WTC11 (cell line): ENCODE results near the gene PLPP4. TPM values are rescaled to one million over a fixed set of nuclear protein-coding genes. Genes with fewer than 3 reads are reported as not detected.

ENCODE experiments used
- ATAC-seq: fragments of 200-7000 bp; cut with Tn5 transposase; 2 replicates; pipeline ENCODE4 v1.10.0; 2021; ENCODE audit warnings: mild to moderate bottlenecking, moderate library complexity
- CTCF ChIA-PET: fragments of 300-600 bp; sonication (Branson Sonifier 250); formaldehyde crosslinking; loops from one replicate; lab custom pipeline; 2021; ENCODE audit warnings: antibody characterized with exemption; lab: Charles Lee
- POLR2A ChIA-PET: fragments of 350-600 bp; sonication (Branson Sonifier 250); formaldehyde crosslinking; loops from one replicate; lab custom pipeline; 2021; ENCODE audit warnings: antibody characterized with exemption; lab: Charles Lee
- DNase-seq: peaks from one replicate; pipeline ENCODE4 v3.0.0; 2021; ENCODE audit warnings: low spot score
- H3K27ac Mint-ChIP-seq: 2 replicates; pipeline ENCODE4 v1.8.0; 2021; ENCODE audit warnings: mixed read lengths
- H3K27me3 Mint-ChIP-seq: 2 replicates; pipeline ENCODE4 v1.8.0; 2021; ENCODE audit warnings: low read depth, mild to moderate bottlenecking, moderate library complexity, mixed read lengths
- H3K36me3 Mint-ChIP-seq: 2 replicates; pipeline ENCODE4 v1.8.0; 2021; ENCODE audit warnings: mixed read lengths
- H3K4me1 Mint-ChIP-seq: 2 replicates; pipeline ENCODE4 v1.8.0; 2022; ENCODE audit warnings: mixed read lengths
- H3K4me3 Mint-ChIP-seq: 2 replicates; pipeline ENCODE4 v1.8.0; 2021; ENCODE audit warnings: mild to moderate bottlenecking, moderate library complexity, mixed read lengths
- H3K9me3 Mint-ChIP-seq: 2 replicates; pipeline ENCODE4 v1.8.0; 2021; ENCODE audit warnings: mixed read lengths
- CREB1 ChIP-seq: sonication (generic); formaldehyde crosslinking; IDR thresholded peaks from 2 replicates; pipeline ENCODE4 v1.8.0; 2023; ENCODE audit warnings: mild to moderate bottlenecking, missing genetic modification reagents
- CREM ChIP-seq: sonication (generic); formaldehyde crosslinking; IDR thresholded peaks from 2 replicates; pipeline ENCODE4 v1.8.1; 2022; ENCODE audit warnings: mild to moderate bottlenecking, missing genetic modification reagents, moderate library complexity
- EMX1 ChIP-seq: fragments of 250-450 bp; sonication (Bioruptor Pico); IDR thresholded peaks from 2 replicates; pipeline ENCODE4 v1.8.0; 2021; ENCODE audit warnings: mild to moderate bottlenecking
- ETV6 ChIP-seq: sonication (generic); formaldehyde crosslinking; IDR thresholded peaks from 2 replicates; pipeline ENCODE4 v1.8.1; 2022; ENCODE audit warnings: mild to moderate bottlenecking, missing genetic modification reagents
- FOXK1 ChIP-seq: sonication (generic); formaldehyde crosslinking; IDR thresholded peaks from 2 replicates; pipeline ENCODE4 v1.8.0; 2022; ENCODE audit warnings: mild to moderate bottlenecking, moderate library complexity, missing genetic modification reagents
- GRHL2 ChIP-seq: fragments of 250-450 bp; sonication (Bioruptor Pico); IDR thresholded peaks from 2 replicates; pipeline ENCODE4 v1.8.0; 2022; ENCODE audit warnings: mild to moderate bottlenecking, moderate library complexity; ENCODE audit not compliant: insufficient replicate concordance, severe bottlenecking
- IRF2 ChIP-seq: sonication (generic); formaldehyde crosslinking; IDR thresholded peaks from 2 replicates; pipeline ENCODE4 v1.8.0; 2022; ENCODE audit warnings: low read depth, missing genetic modification reagents, borderline replicate concordance
- KAT7 ChIP-seq: sonication (generic); formaldehyde crosslinking; IDR thresholded peaks from 2 replicates; pipeline ENCODE4 v1.8.1; 2023; ENCODE audit warnings: missing genetic modification reagents, mild to moderate bottlenecking, borderline replicate concordance
- MYBL2 ChIP-seq: sonication (generic); formaldehyde crosslinking; IDR thresholded peaks from 2 replicates; pipeline ENCODE4 v1.8.1; 2023; ENCODE audit warnings: mild to moderate bottlenecking, moderate library complexity, missing genetic modification reagents
- NFE2L1 ChIP-seq: sonication (generic); formaldehyde crosslinking; IDR thresholded peaks from 2 replicates; pipeline ENCODE4 v1.8.1; 2023; ENCODE audit warnings: missing genetic modification reagents
- NR3C1 ChIP-seq: sonication (generic); formaldehyde crosslinking; conservative IDR thresholded peaks from 2 replicates; pipeline ENCODE4 v1.8.1; 2023; ENCODE audit warnings: low read depth, mild to moderate bottlenecking, missing genetic modification reagents
- PRRX2 ChIP-seq: fragments of 250-450 bp; sonication (Bioruptor Pico); IDR thresholded peaks from 2 replicates; pipeline ENCODE4 v1.8.0; 2021; ENCODE audit warnings: mild to moderate bottlenecking
- SMAD4 ChIP-seq: sonication (generic); formaldehyde crosslinking; IDR thresholded peaks from 2 replicates; pipeline ENCODE4 v1.8.0; 2022; ENCODE audit warnings: mild to moderate bottlenecking, missing genetic modification reagents
- TCF7 ChIP-seq: sonication (generic); formaldehyde crosslinking; IDR thresholded peaks from 2 replicates; pipeline ENCODE4 v1.8.0; 2022; ENCODE audit warnings: mild to moderate bottlenecking, low read depth, missing genetic modification reagents, moderate library complexity
- ZNF121 ChIP-seq: sonication (generic); formaldehyde crosslinking; IDR thresholded peaks from 2 replicates; pipeline ENCODE4 v1.8.0; 2023; ENCODE audit warnings: missing genetic modification reagents
- ZNF263 ChIP-seq: sonication (generic); formaldehyde crosslinking; IDR thresholded peaks from 2 replicates; pipeline ENCODE4 v1.8.1; 2022; ENCODE audit warnings: low read depth, mild to moderate bottlenecking, moderate library complexity, missing genetic modification reagents
- ZNF396 ChIP-seq: fragments of 250-450 bp; sonication (Bioruptor Pico); IDR thresholded peaks from 2 replicates; pipeline ENCODE4 v1.8.0; 2021; ENCODE audit warnings: mild to moderate bottlenecking, moderate library complexity, borderline replicate concordance
- ZNF416 ChIP-seq: fragments of 250-450 bp; sonication (Bioruptor Pico); IDR thresholded peaks from 2 replicates; pipeline ENCODE4 v1.9.0; 2021; ENCODE audit warnings: mild to moderate bottlenecking, inconsistent platforms
- ZNF425 ChIP-seq: fragments of 250-450 bp; sonication (Bioruptor Pico); conservative IDR thresholded peaks from 2 replicates; pipeline ENCODE4 v1.9.0; 2021; ENCODE audit warnings: mild to moderate bottlenecking
- ZNF671 ChIP-seq: fragments of 250-450 bp; sonication (Bioruptor Pico); IDR thresholded peaks from 2 replicates; pipeline ENCODE4 v1.8.0; 2021; ENCODE audit warnings: mild to moderate bottlenecking
- total RNA-seq: library from RNA; stranded (reverse); gene quantifications from 3 replicates; pipeline ENCODE4 v1.2.3, GENCODE V29; 2021
- TF ChIP-seq, protein P1 (sequence below): sonication (generic); formaldehyde crosslinking; IDR thresholded peaks from 2 replicates; pipeline ENCODE4 v1.8.1; 2023; ENCODE audit warnings: mild to moderate bottlenecking, missing genetic modification reagents, moderate library complexity
- TF ChIP-seq, protein P2 (sequence below): sonication (generic); formaldehyde crosslinking; IDR thresholded peaks from 2 replicates; pipeline ENCODE4 v1.8.1; 2023; ENCODE audit warnings: mild to moderate bottlenecking, missing genetic modification reagents, moderate library complexity
- TF ChIP-seq, protein P3 (sequence below): sonication (generic); formaldehyde crosslinking; IDR thresholded peaks from 2 replicates; pipeline ENCODE4 v1.8.1; 2023; ENCODE audit warnings: mild to moderate bottlenecking, moderate library complexity, missing genetic modification reagents
- TF ChIP-seq, protein P4 (sequence below): sonication (generic); formaldehyde crosslinking; IDR thresholded peaks from 2 replicates; pipeline ENCODE4 v1.8.1; 2022; ENCODE audit warnings: low read depth, missing genetic modification reagents, borderline replicate concordance

PLPP4 gene
- total RNA-seq, 1 experiment from 2014 or later = 0.15 TPM

- Mint-ChIP-seq H3K36me3 (no peaks in the 10 kb centered on the region), H3K4me1 (peaks cover 32% of the 10 kb centered on the region), H3K27me3 (0 out of 2 replicates have a peak, but pooled peaks cover 5% of the 10 kb centered on the region), H3K4me3 (no peak overlapping the region), H3K9me3 (peaks cover 12% of the 10 kb centered on the region), H3K27ac (no peak overlapping the region)
- ATAC-seq (no peak), DNase-seq (no peak)
- ChIA-PET CTCF (no interaction called here), POLR2A (no interaction called here)
- TF ChIP-seq MYBL2 (CRISPR knock-in tag) (no peak), GRHL2 (CRISPR knock-in tag) (no peak)
Observed at GRCh38 chr10:120506674-120507073, 49.6 kb downstream of the PLPP4 start.

- DNase-seq (no peak), ATAC-seq (no peak)
- TF ChIP-seq ETV6 (CRISPR knock-in tag) (no peak), IRF2 (CRISPR knock-in tag) (no peak), NFE2L1 (CRISPR knock-in tag) (no peak), NR3C1 (CRISPR knock-in tag) (no peak), ZNF263 (no peak), ZNF671 (CRISPR knock-in tag) (no peak), SMAD4 (CRISPR knock-in tag) (no peak), PRRX2 (CRISPR knock-in tag) (no peak), TCF7 (CRISPR knock-in tag) (no peak), ZNF121 (CRISPR knock-in tag) (no peak), FOXK1 (CRISPR knock-in tag) (no peak), ZNF416 (CRISPR knock-in tag) (no peak), ZNF396 (CRISPR knock-in tag) (no peak), CREM (CRISPR knock-in tag) (no peak)
- TF ChIP-seq, protein P1, sequence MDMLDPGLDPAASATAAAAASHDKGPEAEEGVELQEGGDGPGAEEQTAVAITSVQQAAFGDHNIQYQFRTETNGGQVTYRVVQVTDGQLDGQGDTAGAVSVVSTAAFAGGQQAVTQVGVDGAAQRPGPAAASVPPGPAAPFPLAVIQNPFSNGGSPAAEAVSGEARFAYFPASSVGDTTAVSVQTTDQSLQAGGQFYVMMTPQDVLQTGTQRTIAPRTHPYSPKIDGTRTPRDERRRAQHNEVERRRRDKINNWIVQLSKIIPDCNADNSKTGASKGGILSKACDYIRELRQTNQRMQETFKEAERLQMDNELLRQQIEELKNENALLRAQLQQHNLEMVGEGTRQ (CRISPR knock-in tag) = no peak
- TF ChIP-seq, protein P2, sequence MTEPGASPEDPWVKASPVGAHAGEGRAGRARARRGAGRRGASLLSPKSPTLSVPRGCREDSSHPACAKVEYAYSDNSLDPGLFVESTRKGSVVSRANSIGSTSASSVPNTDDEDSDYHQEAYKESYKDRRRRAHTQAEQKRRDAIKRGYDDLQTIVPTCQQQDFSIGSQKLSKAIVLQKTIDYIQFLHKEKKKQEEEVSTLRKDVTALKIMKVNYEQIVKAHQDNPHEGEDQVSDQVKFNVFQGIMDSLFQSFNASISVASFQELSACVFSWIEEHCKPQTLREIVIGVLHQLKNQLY (CRISPR knock-in tag) = no peak
- 0 out of 2 replicates have a peak, but pooled peaks cover 5% of the 10 kb centered on the region for H3K27me3 Mint-ChIP-seq
- H3K9me3 Mint-ChIP-seq = peaks cover 12% of the 10 kb centered on the region
- H3K36me3 Mint-ChIP-seq = no peaks in the 10 kb centered on the region
- no peak overlapping the region for H3K27ac Mint-ChIP-seq
- ChIA-PET CTCF (no interaction called here), POLR2A (no interaction called here)
- H3K4me3 Mint-ChIP-seq = no peak overlapping the region
- H3K4me1 Mint-ChIP-seq = peaks cover 32% of the 10 kb centered on the region
Observed at GRCh38 chr10:120507175-120507574, 50.1 kb downstream of the PLPP4 start.

GRCh38 chr10:120507651-120508050 lies 50.6 kb downstream of the PLPP4 start:
- POLR2A ChIA-PET = no interaction called here
- TF ChIP-seq NR3C1 (CRISPR knock-in tag) (no peak), EMX1 (no peak)
- ATAC-seq (no peak), DNase-seq (no peak)
- Mint-ChIP-seq H3K27me3 (0 out of 2 replicates have a peak, but pooled peaks cover 5% of the 10 kb centered on the region), H3K4me3 (no peak overlapping the region), H3K9me3 (peaks cover 12% of the 10 kb centered on the region), H3K36me3 (no peaks in the 10 kb centered on the region), H3K27ac (no peak overlapping the region), H3K4me1 (peaks cover 32% of the 10 kb centered on the region)
- CTCF ChIA-PET = no interaction called here

- Mint-ChIP-seq H3K27ac (no peak overlapping the region), H3K9me3 (peaks cover 6% of the 10 kb centered on the region), H3K4me1 (peaks cover 32% of the 10 kb centered on the region), H3K27me3 (peaks cover 9% of the 10 kb centered on the region; the same call in 1 of the 2 replicates), H3K36me3 (no peaks in the 10 kb centered on the region), H3K4me3 (no peak overlapping the region)
- ATAC-seq (no peak), DNase-seq (no peak)
- POLR2A ChIA-PET = no interaction called here
- CTCF ChIA-PET = no interaction called here
- TF ChIP-seq ZNF425 (CRISPR knock-in tag) (no peak), CREB1 (CRISPR knock-in tag) (no peak), KAT7 (no peak)
- TF ChIP-seq, protein P3, sequence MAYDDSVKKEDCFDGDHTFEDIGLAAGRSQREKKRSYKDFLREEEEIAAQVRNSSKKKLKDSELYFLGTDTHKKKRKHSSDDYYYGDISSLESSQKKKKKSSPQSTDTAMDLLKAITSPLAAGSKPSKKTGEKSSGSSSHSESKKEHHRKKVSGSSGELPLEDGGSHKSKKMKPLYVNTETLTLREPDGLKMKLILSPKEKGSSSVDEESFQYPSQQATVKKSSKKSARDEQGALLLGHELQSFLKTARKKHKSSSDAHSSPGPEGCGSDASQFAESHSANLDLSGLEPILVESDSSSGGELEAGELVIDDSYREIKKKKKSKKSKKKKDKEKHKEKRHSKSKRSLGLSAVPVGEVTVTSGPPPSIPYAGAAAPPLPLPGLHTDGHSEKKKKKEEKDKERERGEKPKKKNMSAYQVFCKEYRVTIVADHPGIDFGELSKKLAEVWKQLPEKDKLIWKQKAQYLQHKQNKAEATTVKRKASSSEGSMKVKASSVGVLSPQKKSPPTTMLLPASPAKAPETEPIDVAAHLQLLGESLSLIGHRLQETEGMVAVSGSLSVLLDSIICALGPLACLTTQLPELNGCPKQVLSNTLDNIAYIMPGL (CRISPR knock-in tag) = no peak
- TF ChIP-seq, protein P4, sequence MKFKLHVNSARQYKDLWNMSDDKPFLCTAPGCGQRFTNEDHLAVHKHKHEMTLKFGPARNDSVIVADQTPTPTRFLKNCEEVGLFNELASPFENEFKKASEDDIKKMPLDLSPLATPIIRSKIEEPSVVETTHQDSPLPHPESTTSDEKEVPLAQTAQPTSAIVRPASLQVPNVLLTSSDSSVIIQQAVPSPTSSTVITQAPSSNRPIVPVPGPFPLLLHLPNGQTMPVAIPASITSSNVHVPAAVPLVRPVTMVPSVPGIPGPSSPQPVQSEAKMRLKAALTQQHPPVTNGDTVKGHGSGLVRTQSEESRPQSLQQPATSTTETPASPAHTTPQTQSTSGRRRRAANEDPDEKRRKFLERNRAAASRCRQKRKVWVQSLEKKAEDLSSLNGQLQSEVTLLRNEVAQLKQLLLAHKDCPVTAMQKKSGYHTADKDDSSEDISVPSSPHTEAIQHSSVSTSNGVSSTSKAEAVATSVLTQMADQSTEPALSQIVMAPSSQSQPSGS (CRISPR knock-in tag) = no peak
Observed at GRCh38 chr10:120508393-120508792, 51.4 kb downstream of the PLPP4 start.
